ENCODE measurements around the gene GPR62. TPM values are rescaled to one million over a fixed set of nuclear protein-coding genes. Genes with fewer than 3 reads are reported as not detected.

Gene GPR62
- total and polyA plus RNA-seq, 8 donors: 0.17 to 0.35 (median 0.30) TPM; not detected in 2

GRCh38 chr3:51978143-51978502 lies 22.9 kb downstream of the GPR62 start:
- TF ChIP-seq, protein P1, sequence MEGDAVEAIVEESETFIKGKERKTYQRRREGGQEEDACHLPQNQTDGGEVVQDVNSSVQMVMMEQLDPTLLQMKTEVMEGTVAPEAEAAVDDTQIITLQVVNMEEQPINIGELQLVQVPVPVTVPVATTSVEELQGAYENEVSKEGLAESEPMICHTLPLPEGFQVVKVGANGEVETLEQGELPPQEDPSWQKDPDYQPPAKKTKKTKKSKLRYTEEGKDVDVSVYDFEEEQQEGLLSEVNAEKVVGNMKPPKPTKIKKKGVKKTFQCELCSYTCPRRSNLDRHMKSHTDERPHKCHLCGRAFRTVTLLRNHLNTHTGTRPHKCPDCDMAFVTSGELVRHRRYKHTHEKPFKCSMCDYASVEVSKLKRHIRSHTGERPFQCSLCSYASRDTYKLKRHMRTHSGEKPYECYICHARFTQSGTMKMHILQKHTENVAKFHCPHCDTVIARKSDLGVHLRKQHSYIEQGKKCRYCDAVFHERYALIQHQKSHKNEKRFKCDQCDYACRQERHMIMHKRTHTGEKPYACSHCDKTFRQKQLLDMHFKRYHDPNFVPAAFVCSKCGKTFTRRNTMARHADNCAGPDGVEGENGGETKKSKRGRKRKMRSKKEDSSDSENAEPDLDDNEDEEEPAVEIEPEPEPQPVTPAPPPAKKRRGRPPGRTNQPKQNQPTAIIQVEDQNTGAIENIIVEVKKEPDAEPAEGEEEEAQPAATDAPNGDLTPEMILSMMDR (IDR thresholded peaks at IDR 0.05): no peak
- Histone ChIP-seq H3K36me3 (no peaks in the 10 kb centered on the region), H3K27ac (no peak overlapping the region), H3K4me1 (peaks cover 24 to 43% of the 10 kb centered on the region in 2 donors), H3K4me3 (no peak overlapping the region), H3K27me3 (no peaks in the 10 kb centered on the region), H3K9me3 (no peaks in the 10 kb centered on the region)
- intact Hi-C loops (cut with DNase I): no loop called here
- ATAC-seq (no peak), DNase-seq (no peak)

DNA sequence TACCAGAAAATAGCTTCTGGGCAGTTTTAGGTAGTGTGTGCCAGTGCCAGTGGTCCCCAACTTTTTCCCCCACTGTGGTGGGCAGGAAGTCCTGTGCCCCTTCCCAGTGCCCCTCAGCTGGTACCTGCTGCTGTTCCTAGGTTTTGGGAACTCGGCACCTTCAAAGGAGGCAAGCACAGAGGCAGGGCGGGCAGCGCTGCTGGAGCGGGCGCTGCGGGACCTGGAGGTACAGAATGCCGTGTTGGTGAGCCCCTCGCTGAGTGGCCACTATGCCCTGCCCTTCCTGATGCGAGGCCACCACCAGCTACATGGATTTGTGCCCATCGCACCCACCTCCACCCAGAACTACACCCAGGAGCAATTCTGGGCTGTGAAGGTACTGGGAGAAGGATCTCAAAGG lies 25.1 kb downstream of the GPR62 start:
- TF ChIP-seq, protein P1 (IDR thresholded peaks at IDR 0.05): no peak
- ATAC-seq: no peak
- H3K4me3 ChIP-seq: no peak overlapping the region
- peaks cover 24 to 40% of the 10 kb centered on the region in 2 donors for H3K4me1 ChIP-seq
- no peaks in the 10 kb centered on the region for H3K27me3 ChIP-seq
- H3K9me3 ChIP-seq: no peaks in the 10 kb centered on the region
- H3K27ac ChIP-seq: no peak overlapping the region
- DNase-seq: no peak
- H3K36me3 ChIP-seq: no peaks in the 10 kb centered on the region
- intact Hi-C loops (cut with DNase I): no loop called here

- Histone ChIP-seq H3K4me1 (peaks cover 16 to 28% of the 10 kb centered on the region in 2 donors), H3K27ac (peak overlapping the region; percentile 92 to 96), H3K27me3 (no peaks in the 10 kb centered on the region), H3K9me3 (no peaks in the 10 kb centered on the region), H3K36me3 (no peaks in the 10 kb centered on the region), H3K4me3 (peak overlapping the region; percentile 48 to 65)
- DNase-seq (peak in 2 of 4 donors; percentile 40 to 57), ATAC-seq (peak; percentile 41)
- TF ChIP-seq, protein P1 (IDR thresholded peaks at IDR 0.05): peak in 1 of 2 donors; percentile 43
- intact Hi-C loops (cut with DNase I): no loop called here
These were observed 27.2 kb downstream of the GPR62 start for GRCh38 chr3:51982352-51982837.

- Histone ChIP-seq H3K9me3 (no peaks in the 10 kb centered on the region), H3K36me3 (no peaks in the 10 kb centered on the region), H3K27me3 (no peaks in the 10 kb centered on the region), H3K4me3 (peak within 1 kb of the TSS; percentile 48 to 65), H3K27ac (peak within 1 kb of the TSS; percentile 92 to 96), H3K4me1 (peaks cover 16 to 28% of the 10 kb centered on the region in 2 donors)
- ATAC-seq (peak; percentile 94), DNase-seq (peak; percentile 85 to 96 (median 92))
- TF ChIP-seq, protein P1 (IDR thresholded peaks at IDR 0.05): no peak
- intact Hi-C loops (cut with DNase I): no loop called here
These were observed 27.8 kb downstream of the GPR62 start, which contains the start of gene ACY1 for GRCh38 chr3:51982838-51983577. TSS of gene ACY1 (plus strand) at chr3:51983535. CDS start at chr3:51984065, 530 bp downstream.

GRCh38 chr3:51983578-51984268 lies 28.5 kb downstream of the GPR62 start:
- TF ChIP-seq, protein P1 (IDR thresholded peaks at IDR 0.05): no peak
- intact Hi-C loops (cut with DNase I): no loop called here
- ATAC-seq: no peak

More at GRCh38 chr3:51983578-51984268, 28.5 kb downstream of the GPR62 start:
- Histone ChIP-seq H3K36me3 (no peaks in the 10 kb centered on the region), H3K4me1 (peaks cover 16 to 28% of the 10 kb centered on the region in 2 donors), H3K27me3 (no peaks in the 10 kb centered on the region), H3K27ac (peak overlapping the region; percentile 92 to 96), H3K4me3 (peak overlapping the region; percentile 48 to 65), H3K9me3 (no peaks in the 10 kb centered on the region)
- no peak for DNase-seq
